Gastrocnemius medialis (tissue), 4 donors: ENCODE results near the gene VDR. TPM values are rescaled to one million over a fixed set of nuclear protein-coding genes. Genes with fewer than 3 reads are reported as not detected.
"Not testable (repeated sequence)": the region's sequence is repeated elsewhere in the genome, so short reads cannot be mapped to it uniquely, and the experiment has no call there.

Experiments
- ATAC-seq, 2 donors: fragments of 150-250 bp; one replicate each; pipeline ENCODE4 v1.9.1; 2016
- DNase-seq, 2 donors: peaks; one replicate each; pipeline ENCODE4 v3.0.0-alpha.2; 2019
- H3K27ac ChIP-seq, 4 donors: fragments of 200-600 bp; sonication (generic); 1 replicate in 1 of 4; 2 replicates in 3 of 4; pipeline ENCODE4 v1.5.1; 2016 to 2018; ENCODE audit warnings: mild to moderate bottlenecking in 2 of 4, moderate library complexity in 1 of 4
- H3K27me3 ChIP-seq, 3 donors: fragments of 200-600 bp; sonication (generic) in 2 of 3; 1 replicate in 1 of 3; 2 replicates in 2 of 3; pipeline versions ENCODE4 v1.5.1 to v1.6.0; 2016 to 2019; ENCODE audit warnings: mild to moderate bottlenecking in 1 of 3, moderate library complexity in 1 of 3
- H3K36me3 ChIP-seq, 2 donors: fragments of 200-600 bp; sonication (generic) in 1 of 2; one replicate each; pipeline ENCODE4 v1.5.1; 2017 to 2018
- H3K4me1 ChIP-seq, 2 donors: fragments of 200-600 bp; sonication (generic) in 1 of 2; one replicate each; pipeline ENCODE4 v1.5.1; 2016 to 2017; ENCODE audit warnings: mild to moderate bottlenecking in 2 of 2
- H3K4me3 ChIP-seq, 4 donors: fragments of 200-600 bp; sonication (generic) in 3 of 4; 1 replicate in 1 of 4; 2 replicates in 3 of 4; pipeline ENCODE4 v1.5.1; 2016 to 2019; ENCODE audit warnings: mild to moderate bottlenecking in 2 of 4
- H3K9me3 ChIP-seq, 3 donors: fragments of 200-600 bp; sonication (generic) in 2 of 3; 1 replicate in 1 of 3; 2 replicates in 2 of 3; pipeline ENCODE4 v1.5.1; 2016 to 2019
- POLR2A ChIP-seq, 2 donors: fragments of 450-650 bp; IDR thresholded peaks; one replicate each; pipeline ENCODE4 v1.6.1; 2017; ENCODE audit warnings: antibody characterized with exemption in 2 of 2, mild to moderate bottlenecking in 2 of 2, moderate library complexity in 2 of 2
- in situ Hi-C, 4 donors: fragments of 200-750 bp; cut with MboI; loops; one replicate each; pipeline versions ENCODE4 v1.15.0 to v1.8.0; 2017; ENCODE audit warnings: low sequenced_read_pairs in 4 of 4
- intact Hi-C: fragments of 100-400 bp; cut with DNase I; formaldehyde crosslinking; loops from one replicate; pipeline ENCODE4 v1.15.1; 2023; ENCODE audit warnings: low total_unique reads
- total RNA-seq, 4 donors: library from RNA; depleted of rRNA; stranded (reverse); fragments of >200 nt; gene quantifications; one replicate each; pipeline versions ENCODE4 v1.1.0 to v1.2.3, GENCODE V29; 2016
- TF ChIP-seq, protein P1 (sequence below), 5 experiments: fragments of 450-650 bp in 3 of 5; fragments of 200-600 bp in 2 of 5; sonication (generic) in 2 of 5; IDR thresholded peaks in 4 of 5; conservative IDR thresholded peaks in 1 of 5; 1 replicate in 4 of 5; 2 replicates in 1 of 5; pipeline ENCODE4 v1.5.1; 2016 to 2019; ENCODE audit warnings: antibody characterized with exemption in 5 of 5, mild to moderate bottlenecking in 3 of 5, moderate library complexity in 3 of 5

VDR gene
- total RNA-seq, 4 donors from 2014 or later, result 3.2 to 6.1 (median 4.4) TPM

DNA sequence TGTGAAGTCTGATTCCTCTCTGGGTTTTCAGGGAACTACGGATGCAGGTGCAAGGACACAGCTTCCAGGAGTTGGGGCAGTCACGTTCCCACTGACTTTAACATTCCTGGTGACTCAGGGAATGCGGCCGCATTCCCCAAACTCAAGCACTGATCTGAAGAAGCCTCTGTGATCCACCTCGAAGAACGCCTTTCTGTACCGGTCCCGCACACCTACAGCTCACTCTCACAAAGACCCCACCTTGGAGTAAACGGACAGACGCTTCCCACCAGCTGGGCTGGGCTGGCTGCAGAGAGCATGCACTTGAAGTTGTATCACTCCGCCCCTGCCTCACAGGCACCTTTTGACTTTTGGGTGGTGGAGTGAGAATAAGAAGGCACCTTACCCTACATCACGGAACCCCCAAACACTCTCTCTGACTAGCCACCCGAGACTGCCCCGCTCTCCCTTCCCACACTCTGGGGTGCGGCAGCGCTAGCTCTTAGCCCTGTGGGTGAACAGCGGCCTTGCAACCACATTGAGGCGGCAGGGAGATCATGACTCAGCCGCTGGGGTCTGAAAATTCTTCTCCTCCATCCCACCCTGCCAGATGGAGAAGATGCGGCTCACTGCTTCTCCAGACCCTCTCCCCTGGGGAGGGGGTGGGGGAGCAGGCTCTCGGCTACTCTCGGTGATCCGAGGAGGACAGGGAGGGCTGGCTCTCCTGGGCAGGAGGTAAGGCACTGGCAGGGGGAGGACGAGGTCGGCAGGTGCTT, 61.4 kb downstream of the VDR start:
- in situ Hi-C loops (loop anchor here in 2 of 4 donors (25.0 kb wide), 1 partner anchor 106 kb away; the partner anchor contains the start of gene ENDOU (in 2 of the 2)), intact Hi-C loops (no loop called here)
- Histone ChIP-seq H3K4me3 (no peak overlapping the region), H3K27me3 (no peaks in the 10 kb centered on the region), H3K27ac (no peak overlapping the region), H3K4me1 (peaks cover under 1 to 12% of the 10 kb centered on the region in 2 donors), H3K36me3 (no peaks in the 10 kb centered on the region), H3K9me3 (no peaks in the 10 kb centered on the region)
- TF ChIP-seq, protein P1, sequence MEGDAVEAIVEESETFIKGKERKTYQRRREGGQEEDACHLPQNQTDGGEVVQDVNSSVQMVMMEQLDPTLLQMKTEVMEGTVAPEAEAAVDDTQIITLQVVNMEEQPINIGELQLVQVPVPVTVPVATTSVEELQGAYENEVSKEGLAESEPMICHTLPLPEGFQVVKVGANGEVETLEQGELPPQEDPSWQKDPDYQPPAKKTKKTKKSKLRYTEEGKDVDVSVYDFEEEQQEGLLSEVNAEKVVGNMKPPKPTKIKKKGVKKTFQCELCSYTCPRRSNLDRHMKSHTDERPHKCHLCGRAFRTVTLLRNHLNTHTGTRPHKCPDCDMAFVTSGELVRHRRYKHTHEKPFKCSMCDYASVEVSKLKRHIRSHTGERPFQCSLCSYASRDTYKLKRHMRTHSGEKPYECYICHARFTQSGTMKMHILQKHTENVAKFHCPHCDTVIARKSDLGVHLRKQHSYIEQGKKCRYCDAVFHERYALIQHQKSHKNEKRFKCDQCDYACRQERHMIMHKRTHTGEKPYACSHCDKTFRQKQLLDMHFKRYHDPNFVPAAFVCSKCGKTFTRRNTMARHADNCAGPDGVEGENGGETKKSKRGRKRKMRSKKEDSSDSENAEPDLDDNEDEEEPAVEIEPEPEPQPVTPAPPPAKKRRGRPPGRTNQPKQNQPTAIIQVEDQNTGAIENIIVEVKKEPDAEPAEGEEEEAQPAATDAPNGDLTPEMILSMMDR (IDR thresholded peaks at IDR 0.05 in 4 of 5, conservative IDR thresholded peaks at IDR 0.05 in 1 of 5), result no peak
- no peak for TF ChIP-seq POLR2A (IDR thresholded peaks at IDR 0.05)
- no peak for DNase-seq
- no peak for ATAC-seq

DNA sequence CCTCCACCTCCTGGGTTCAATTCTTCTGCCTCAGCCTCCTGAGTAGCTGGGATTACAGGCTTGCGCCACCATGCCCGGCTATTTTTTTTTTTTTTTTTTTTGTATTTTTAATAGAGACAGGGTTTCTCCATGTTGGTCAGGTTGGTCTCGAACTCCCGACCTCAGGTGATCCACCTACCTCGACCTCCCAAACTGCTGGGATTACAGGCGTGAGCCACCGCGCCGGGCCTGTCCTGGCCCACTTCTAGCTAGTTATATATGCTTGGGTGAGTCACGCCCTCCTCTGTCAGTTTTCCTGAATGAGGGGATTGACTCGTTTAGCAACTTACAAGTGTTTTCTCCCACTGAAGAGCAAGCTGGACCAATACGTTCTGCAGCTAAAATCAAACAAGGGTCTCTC, 62.3 kb downstream of the VDR start:
- H3K9me3 ChIP-seq, H3K27ac ChIP-seq, H3K27me3 ChIP-seq, ATAC-seq, H3K4me3 ChIP-seq, H3K36me3 ChIP-seq, intact Hi-C loops, DNase-seq: not testable (repeated sequence)
- in situ Hi-C loops, result loop anchor here in 2 of 4 donors (25.0 kb wide), 1 partner anchor 105 kb away; the partner anchor contains the start of gene ENDOU (in 2 of the 2)
- peaks cover 3 to 19% of the 10 kb centered on the region in 2 donors for H3K4me1 ChIP-seq

DNA sequence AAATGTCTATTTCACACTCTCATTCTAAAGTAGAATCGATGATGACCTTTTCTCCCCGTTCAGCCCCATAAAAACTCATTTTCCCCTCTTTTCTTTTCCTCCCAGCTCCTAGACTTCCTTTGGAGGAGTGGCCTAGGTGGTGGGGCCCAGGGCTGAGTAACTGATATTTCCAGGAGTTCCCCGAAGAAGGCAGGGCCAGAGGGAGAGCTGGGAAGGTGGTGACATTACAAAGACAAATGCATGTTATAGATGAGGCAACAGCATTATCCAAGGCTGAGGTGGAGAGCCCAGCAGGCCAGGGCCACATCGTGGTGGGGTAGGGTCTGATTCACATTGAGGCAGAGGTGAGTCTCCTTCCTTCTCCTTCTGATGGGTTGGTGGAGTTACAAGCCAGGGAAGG, 62.9 kb downstream of the VDR start:
- H3K4me1 ChIP-seq, result peaks cover 9 to 25% of the 10 kb centered on the region in 2 donors

DNA sequence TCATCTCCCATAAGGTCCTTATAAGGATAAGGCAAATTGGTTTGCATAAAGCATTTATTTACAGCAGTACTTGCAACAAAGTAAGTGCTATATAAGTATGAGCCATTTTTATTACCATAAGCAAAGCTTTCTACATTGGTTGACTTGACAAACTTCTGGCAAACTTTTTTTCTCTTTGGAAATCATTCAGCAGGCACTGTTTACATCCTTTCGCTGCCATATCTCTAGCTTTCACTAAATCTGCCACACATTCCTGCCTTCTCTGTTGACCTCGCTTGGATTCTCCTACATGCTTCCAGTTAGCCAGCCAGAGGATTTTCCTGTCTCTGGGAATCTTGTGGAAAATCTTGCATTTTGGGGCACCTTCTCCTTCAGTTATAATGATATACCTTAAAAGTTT, 63.3 kb downstream of the VDR start:
- DNase-seq, result no peak
- H3K27ac ChIP-seq, result no peak overlapping the region
- TF ChIP-seq, protein P1 (IDR thresholded peaks at IDR 0.05 in 4 of 5, conservative IDR thresholded peaks at IDR 0.05 in 1 of 5), result no peak
- TF ChIP-seq POLR2A (IDR thresholded peaks at IDR 0.05), result no peak
- H3K36me3 ChIP-seq, result no peaks in the 10 kb centered on the region
- intact Hi-C loops (no loop called here), in situ Hi-C loops (loop anchor here in 2 of 4 donors (25.0 kb wide), 1 partner anchor 104 kb away; the partner anchor contains the start of gene ENDOU (in 2 of the 2))
- H3K27me3 ChIP-seq, result no peaks in the 10 kb centered on the region
- no peak for ATAC-seq
- no peak overlapping the region for H3K4me3 ChIP-seq
- H3K4me1 ChIP-seq, result peaks cover 11 to 25% of the 10 kb centered on the region in 2 donors
- H3K9me3 ChIP-seq, result no peaks in the 10 kb centered on the region

More for the DNA sequence above, 62.9 kb downstream of the VDR start:
- intact Hi-C loops (no loop called here), in situ Hi-C loops (loop anchor here in 2 of 4 donors (25.0 kb wide), 1 partner anchor 105 kb away; the partner anchor contains the start of gene ENDOU (in 2 of the 2))
- Histone ChIP-seq H3K27me3 (no peaks in the 10 kb centered on the region), H3K4me3 (no peak overlapping the region), H3K9me3 (no peaks in the 10 kb centered on the region), H3K36me3 (no peaks in the 10 kb centered on the region), H3K27ac (no peak overlapping the region)
- ATAC-seq (no peak), DNase-seq (no peak)
- TF ChIP-seq POLR2A (IDR thresholded peaks at IDR 0.05), result no peak
- TF ChIP-seq, protein P1 (IDR thresholded peaks at IDR 0.05 in 4 of 5, conservative IDR thresholded peaks at IDR 0.05 in 1 of 5), result no peak

DNA sequence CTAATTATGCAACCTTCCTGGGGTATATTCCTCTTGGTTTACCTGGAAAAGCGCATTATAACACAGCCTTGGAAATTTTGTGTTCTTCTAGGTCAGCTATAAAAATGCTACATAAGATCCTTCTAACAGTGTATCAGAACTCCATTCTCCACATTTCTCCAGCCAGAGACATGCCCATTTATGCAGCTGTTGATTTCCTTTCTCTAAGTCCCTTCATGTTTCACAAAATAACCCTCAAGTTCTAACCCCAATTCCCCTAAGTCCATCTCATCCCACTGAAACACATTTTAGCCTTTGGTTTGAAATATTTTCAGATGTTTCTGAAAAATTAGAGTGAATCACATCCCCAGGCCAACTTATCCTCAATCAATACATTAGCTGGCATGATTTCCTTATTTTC, 64.2 kb downstream of the VDR start:
- H3K27ac ChIP-seq, result no peak overlapping the region
- H3K4me3 ChIP-seq, result no peak overlapping the region
- H3K9me3 ChIP-seq, result no peaks in the 10 kb centered on the region
- H3K4me1 ChIP-seq, result peaks cover 15 to 31% of the 10 kb centered on the region in 2 donors
- no peak for ATAC-seq
- no peaks in the 10 kb centered on the region for H3K36me3 ChIP-seq
- TF ChIP-seq POLR2A (IDR thresholded peaks at IDR 0.05), result no peak
- TF ChIP-seq, protein P1 (IDR thresholded peaks at IDR 0.05 in 4 of 5, conservative IDR thresholded peaks at IDR 0.05 in 1 of 5), result no peak
- no peaks in the 10 kb centered on the region for H3K27me3 ChIP-seq
- DNase-seq, result no peak
- intact Hi-C loops (no loop called here), in situ Hi-C loops (loop anchor here in 2 of 4 donors (25.0 kb wide), 1 partner anchor 103 kb away; the partner anchor contains the start of gene ENDOU (in 2 of the 2))
